ENCODE results near the gene MAGEF1.
"Not testable (repeated sequence)": the region's sequence is repeated elsewhere in the genome, so short reads cannot be mapped to it uniquely, and the experiment has no call there.

Gene MAGEF1

DNA sequence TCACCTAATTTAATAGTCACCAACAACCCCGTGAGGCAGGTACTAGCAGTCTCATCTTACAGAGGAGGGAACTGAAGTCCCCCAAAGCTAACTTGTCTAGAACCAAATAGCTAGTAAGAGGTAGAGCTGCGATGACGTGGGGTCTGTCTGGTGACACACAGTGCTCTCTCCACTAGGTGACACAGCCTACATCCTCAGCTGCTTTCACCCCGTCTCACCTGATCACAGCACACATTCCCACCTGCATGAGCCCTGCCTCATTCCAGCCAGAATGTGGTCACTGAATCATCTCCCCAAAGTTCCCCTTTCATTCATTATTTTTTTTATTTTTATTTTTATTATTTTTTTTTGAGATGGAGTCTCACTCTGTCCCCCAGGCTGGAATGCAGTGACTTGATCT, 21.3 kb upstream of the MAGEF1 start:
- H2AFZ ChIP-seq (ENCODE audit: low read length), result no peak overlapping the region
- H3K36me3 ChIP-seq (ENCODE audit: insufficient read depth, low read length), result no peaks in the 10 kb centered on the region
- no peak overlapping the region for H3K4me3 ChIP-seq (ENCODE audit: low read depth, low read length, poor library complexity, severe bottlenecking)
- no peaks in the 10 kb centered on the region for H3K4me1 ChIP-seq (ENCODE audit: insufficient read depth, low read length, severe bottlenecking)
- no peak overlapping the region for H3K27ac ChIP-seq (ENCODE audit: low read depth, low read length, poor library complexity, severe bottlenecking)
- no peaks in the 10 kb centered on the region for H3K27me3 ChIP-seq (ENCODE audit: insufficient read depth, low read length)
- TF ChIP-seq, protein P1, sequence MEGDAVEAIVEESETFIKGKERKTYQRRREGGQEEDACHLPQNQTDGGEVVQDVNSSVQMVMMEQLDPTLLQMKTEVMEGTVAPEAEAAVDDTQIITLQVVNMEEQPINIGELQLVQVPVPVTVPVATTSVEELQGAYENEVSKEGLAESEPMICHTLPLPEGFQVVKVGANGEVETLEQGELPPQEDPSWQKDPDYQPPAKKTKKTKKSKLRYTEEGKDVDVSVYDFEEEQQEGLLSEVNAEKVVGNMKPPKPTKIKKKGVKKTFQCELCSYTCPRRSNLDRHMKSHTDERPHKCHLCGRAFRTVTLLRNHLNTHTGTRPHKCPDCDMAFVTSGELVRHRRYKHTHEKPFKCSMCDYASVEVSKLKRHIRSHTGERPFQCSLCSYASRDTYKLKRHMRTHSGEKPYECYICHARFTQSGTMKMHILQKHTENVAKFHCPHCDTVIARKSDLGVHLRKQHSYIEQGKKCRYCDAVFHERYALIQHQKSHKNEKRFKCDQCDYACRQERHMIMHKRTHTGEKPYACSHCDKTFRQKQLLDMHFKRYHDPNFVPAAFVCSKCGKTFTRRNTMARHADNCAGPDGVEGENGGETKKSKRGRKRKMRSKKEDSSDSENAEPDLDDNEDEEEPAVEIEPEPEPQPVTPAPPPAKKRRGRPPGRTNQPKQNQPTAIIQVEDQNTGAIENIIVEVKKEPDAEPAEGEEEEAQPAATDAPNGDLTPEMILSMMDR (IDR thresholded peaks at IDR 0.05; ENCODE audit: low read length), result no peak
- no peak for TF ChIP-seq EZH2 (IDR thresholded peaks at IDR 0.05; ENCODE audit: borderline replicate concordance, low read length)
- H3K9ac ChIP-seq (ENCODE audit: low read length), result no peak overlapping the region
- H3F3A ChIP-seq (ENCODE audit: insufficient read depth, low read length), result no peaks in the 10 kb centered on the region
- no peaks in the 10 kb centered on the region for H3K9me3 ChIP-seq (ENCODE audit: low read length)
- H4K20me1 ChIP-seq (ENCODE audit: insufficient read depth, low read length), result no peaks in the 10 kb centered on the region
- H3K9me2 ChIP-seq (ENCODE audit: low read depth, low read length), result no peaks in the 10 kb centered on the region
- no peaks in the 10 kb centered on the region for H3K79me2 ChIP-seq (ENCODE audit: insufficient read depth, low read length)
- no peak overlapping the region for H3K4me2 ChIP-seq (ENCODE audit: low read length)

DNA sequence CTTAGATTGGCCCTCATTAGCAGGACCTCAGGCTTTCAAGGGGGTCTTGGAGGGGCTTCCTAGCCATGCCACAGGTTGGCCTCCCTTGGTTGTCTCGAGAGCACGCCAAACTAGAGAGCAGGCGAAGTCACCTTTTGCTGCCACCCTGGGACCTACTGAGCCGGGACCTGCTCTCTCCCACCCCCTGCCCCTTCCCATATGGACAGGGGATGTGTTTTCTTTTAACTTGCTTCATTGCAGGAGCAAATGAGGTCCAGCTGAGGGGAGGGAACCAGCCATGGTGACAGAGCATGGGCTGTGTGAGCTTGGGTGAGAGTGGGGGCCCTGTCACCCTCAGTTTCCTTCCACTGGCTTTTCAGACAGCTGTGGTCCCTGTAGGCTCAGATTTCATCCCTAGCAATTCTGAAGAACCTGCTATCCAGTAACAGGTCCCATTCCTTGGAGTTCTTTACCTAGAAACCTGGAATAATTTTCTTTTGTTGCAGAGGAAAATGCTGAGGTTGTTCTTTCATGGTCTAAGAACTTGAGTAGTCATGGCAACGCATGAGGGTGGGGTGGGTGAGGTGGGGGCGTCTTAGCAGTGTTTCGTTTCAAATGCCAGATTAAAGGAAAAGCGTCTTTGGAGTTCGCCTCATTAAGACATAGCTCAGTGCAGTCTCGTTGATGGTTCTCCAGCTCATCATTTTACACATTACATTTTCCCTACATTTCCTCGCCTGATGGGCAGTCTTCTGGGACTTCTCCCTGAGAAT, 20.1 kb upstream of the MAGEF1 start:
- no peaks in the 10 kb centered on the region for H3K27me3 ChIP-seq (ENCODE audit: insufficient read depth, low read length)
- no peak overlapping the region for H3K9ac ChIP-seq (ENCODE audit: low read length)
- no peaks in the 10 kb centered on the region for H3K9me3 ChIP-seq (ENCODE audit: low read length)
- H3K27ac ChIP-seq (ENCODE audit: low read depth, low read length, poor library complexity, severe bottlenecking), result no peak overlapping the region
- TF ChIP-seq, protein P1 (IDR thresholded peaks at IDR 0.05; ENCODE audit: low read length), result no peak
- no peak for TF ChIP-seq EZH2 (IDR thresholded peaks at IDR 0.05; ENCODE audit: borderline replicate concordance, low read length)
- H3K79me2 ChIP-seq (ENCODE audit: insufficient read depth, low read length), result no peaks in the 10 kb centered on the region
- H3K9me2 ChIP-seq (ENCODE audit: low read depth, low read length), result no peaks in the 10 kb centered on the region
- H3K36me3 ChIP-seq (ENCODE audit: insufficient read depth, low read length), result no peaks in the 10 kb centered on the region
- no peak overlapping the region for H3K4me3 ChIP-seq (ENCODE audit: low read depth, low read length, poor library complexity, severe bottlenecking)
- no peak overlapping the region for H3K4me2 ChIP-seq (ENCODE audit: low read length)
- H3K4me1 ChIP-seq (ENCODE audit: insufficient read depth, low read length, severe bottlenecking), result no peaks in the 10 kb centered on the region
- H3F3A ChIP-seq (ENCODE audit: insufficient read depth, low read length), result no peaks in the 10 kb centered on the region
- no peaks in the 10 kb centered on the region for H4K20me1 ChIP-seq (ENCODE audit: insufficient read depth, low read length)
- H2AFZ ChIP-seq (ENCODE audit: low read length), result no peak overlapping the region

DNA sequence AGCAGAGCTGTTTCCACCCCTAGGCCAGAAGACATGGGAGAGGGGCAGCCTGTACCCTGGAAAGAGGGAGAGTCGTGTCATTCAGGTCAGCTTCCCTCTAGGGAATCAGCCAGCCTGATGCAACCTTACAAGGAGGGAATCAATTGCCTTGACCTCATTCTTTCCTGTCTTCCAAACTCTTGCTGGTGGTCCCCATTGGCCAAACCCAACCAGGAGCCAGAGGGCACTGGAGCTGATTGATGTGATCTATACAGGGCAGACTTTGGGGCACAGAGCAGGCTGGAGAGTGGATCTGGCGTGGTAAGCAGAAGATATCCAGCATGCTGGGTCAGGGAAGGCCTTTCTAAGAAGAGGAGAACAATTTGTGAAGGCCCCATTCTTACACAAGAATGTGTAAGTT, 19.1 kb upstream of the MAGEF1 start:
- no peak overlapping the region for H2AFZ ChIP-seq (ENCODE audit: low read length)
- no peaks in the 10 kb centered on the region for H3K4me1 ChIP-seq (ENCODE audit: insufficient read depth, low read length, severe bottlenecking)
- H3K79me2 ChIP-seq (ENCODE audit: insufficient read depth, low read length), result no peaks in the 10 kb centered on the region
- H3K36me3 ChIP-seq (ENCODE audit: insufficient read depth, low read length), result no peaks in the 10 kb centered on the region
- no peaks in the 10 kb centered on the region for H3K9me3 ChIP-seq (ENCODE audit: low read length)
- no peaks in the 10 kb centered on the region for H3F3A ChIP-seq (ENCODE audit: insufficient read depth, low read length)
- TF ChIP-seq, protein P1 (IDR thresholded peaks at IDR 0.05; ENCODE audit: low read length), result no peak
- TF ChIP-seq EZH2 (IDR thresholded peaks at IDR 0.05; ENCODE audit: borderline replicate concordance, low read length), result no peak
- H3K27me3 ChIP-seq (ENCODE audit: insufficient read depth, low read length), result no peaks in the 10 kb centered on the region
- H3K4me3 ChIP-seq (ENCODE audit: low read depth, low read length, poor library complexity, severe bottlenecking), result no peak overlapping the region
- no peak overlapping the region for H3K27ac ChIP-seq (ENCODE audit: low read depth, low read length, poor library complexity, severe bottlenecking)
- no peaks in the 10 kb centered on the region for H4K20me1 ChIP-seq (ENCODE audit: insufficient read depth, low read length)
- no peaks in the 10 kb centered on the region for H3K9me2 ChIP-seq (ENCODE audit: low read depth, low read length)
- H3K9ac ChIP-seq (ENCODE audit: low read length), result no peak overlapping the region
- no peak overlapping the region for H3K4me2 ChIP-seq (ENCODE audit: low read length)

DNA sequence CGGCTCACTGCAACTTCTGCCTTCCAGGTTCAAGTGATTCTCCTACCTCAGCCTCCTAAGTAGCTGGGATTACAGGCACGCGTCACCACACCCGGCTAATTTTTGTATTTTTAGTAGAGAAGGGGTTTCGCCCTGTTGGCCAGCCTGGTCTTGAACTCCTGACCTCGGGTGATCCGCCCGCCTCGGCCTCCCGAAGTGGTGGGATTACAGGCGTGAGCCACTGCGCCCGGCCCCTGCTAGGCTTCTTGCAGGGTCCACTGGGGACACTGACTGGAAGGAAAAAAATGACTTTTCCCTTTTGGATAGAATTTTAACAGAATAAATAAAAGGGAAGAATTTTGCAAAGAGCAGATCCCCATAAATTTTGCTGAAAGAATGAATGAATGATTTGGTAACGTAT, 17.3 kb upstream of the MAGEF1 start:
- H2AFZ ChIP-seq (ENCODE audit: low read length); H3K9ac ChIP-seq (ENCODE audit: low read length); H3K4me2 ChIP-seq (ENCODE audit: low read length); H3K4me3 ChIP-seq (ENCODE audit: low read depth, low read length, poor library complexity, severe bottlenecking); H3K9me3 ChIP-seq (ENCODE audit: low read length); H3K79me2 ChIP-seq (ENCODE audit: insufficient read depth, low read length); H3K4me1 ChIP-seq (ENCODE audit: insufficient read depth, low read length, severe bottlenecking); H3K27ac ChIP-seq (ENCODE audit: low read depth, low read length, poor library complexity, severe bottlenecking); H3K9me2 ChIP-seq (ENCODE audit: low read depth, low read length); H4K20me1 ChIP-seq (ENCODE audit: insufficient read depth, low read length); H3K27me3 ChIP-seq (ENCODE audit: insufficient read depth, low read length); H3F3A ChIP-seq (ENCODE audit: insufficient read depth, low read length); H3K36me3 ChIP-seq (ENCODE audit: insufficient read depth, low read length): not testable (repeated sequence)

Measured in OCI-LY1 (cell line).